Epithelial cell of proximal tubule (primary cell): ENCODE data around the gene ADARB2. TPM values are rescaled to one million over a fixed set of nuclear protein-coding genes. Genes with fewer than 3 reads are reported as not detected.

Experiments used
- DNase-seq: peaks from one replicate; pipeline ENCODE4 v3.0.0-alpha.2; 2011; ENCODE audit warnings: low read depth
- H3K4me3 ChIP-seq: 2 replicates; pipeline ENCODE4 v1.5.1; 2011; ENCODE audit warnings: low read depth, mild to moderate bottlenecking, low read length
- CTCF ChIP-seq: conservative IDR thresholded peaks from 2 replicates; pipeline ENCODE4 v1.5.1; 2012; ENCODE audit warnings: low read depth, mild to moderate bottlenecking, low read length
- total RNA-seq: library from RNA; depleted of rRNA; stranded (reverse); fragments of >200 nt; gene quantifications from 2 replicates; pipeline ENCODE4 v1.2.3, GENCODE V29; 2015

Gene ADARB2
- total RNA-seq, 1 donor from 2014 or later: 0.63 TPM

DNA sequence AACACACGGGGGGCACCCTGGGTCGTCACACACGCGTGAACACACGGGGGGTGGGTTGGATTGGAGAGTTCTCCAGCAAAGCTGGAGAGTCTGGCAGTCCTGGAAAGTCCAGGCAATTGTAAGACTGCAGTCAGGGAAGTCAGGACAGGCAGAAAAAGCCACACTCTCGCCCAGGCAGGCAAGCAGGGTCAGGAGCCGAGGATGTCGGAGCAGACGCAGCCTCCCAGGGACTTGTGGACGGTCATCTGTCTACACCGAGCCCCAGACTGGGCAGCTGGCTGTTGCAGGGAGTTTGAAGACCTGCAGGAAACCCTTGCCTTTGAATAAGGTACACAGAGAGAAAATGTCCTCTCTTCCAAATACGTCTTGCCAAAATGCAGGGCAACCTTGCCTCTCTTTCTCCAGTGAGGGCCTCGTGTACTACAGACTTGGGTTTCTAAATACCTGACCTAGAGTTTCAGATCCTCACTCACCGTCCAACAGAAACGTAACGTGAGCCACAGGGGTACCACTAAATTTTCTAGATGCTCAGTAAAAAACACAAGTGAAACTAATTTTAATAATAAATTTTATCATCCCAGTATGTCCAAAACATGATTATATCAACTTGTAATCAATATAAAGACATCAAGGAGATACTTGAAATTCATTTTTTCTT is 176.7 kb downstream of the ADARB2 start:
- no peak for TF ChIP-seq CTCF
- no peak for DNase-seq
- H3K4me3 ChIP-seq: no peak overlapping the region

- TF ChIP-seq CTCF: no peak
- no peak for DNase-seq
- H3K4me3 ChIP-seq: no peak overlapping the region
Observed at GRCh38 chr10:1559761-1560160, 177.6 kb downstream of the ADARB2 start.

DNA sequence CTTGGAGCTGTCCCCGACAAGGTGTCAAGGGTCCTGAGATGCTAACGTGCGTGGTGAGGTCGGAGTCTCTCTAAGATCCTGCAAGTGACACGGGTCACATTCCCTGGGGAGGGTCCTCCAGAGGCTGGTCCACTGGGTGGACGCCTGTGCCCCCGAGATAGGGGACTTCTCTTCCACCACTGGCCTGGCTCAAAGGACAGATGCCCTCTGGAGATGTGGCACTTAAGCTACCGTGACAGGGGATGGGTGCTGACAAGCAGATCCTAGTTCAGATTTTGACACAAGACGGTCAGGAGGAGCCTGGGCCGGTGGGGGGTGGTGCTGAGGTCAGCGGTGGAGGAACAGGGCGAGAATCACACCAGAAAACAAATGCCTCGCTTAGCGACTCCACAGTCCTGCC is 178.0 kb downstream of the ADARB2 start:
- no peak for TF ChIP-seq CTCF
- DNase-seq: no peak
- H3K4me3 ChIP-seq: no peak overlapping the region

- DNase-seq: no peak
- H3K4me3 ChIP-seq: no peak overlapping the region
- no peak for TF ChIP-seq CTCF
Observed at GRCh38 chr10:1558906-1559305, 178.4 kb downstream of the ADARB2 start.

DNA sequence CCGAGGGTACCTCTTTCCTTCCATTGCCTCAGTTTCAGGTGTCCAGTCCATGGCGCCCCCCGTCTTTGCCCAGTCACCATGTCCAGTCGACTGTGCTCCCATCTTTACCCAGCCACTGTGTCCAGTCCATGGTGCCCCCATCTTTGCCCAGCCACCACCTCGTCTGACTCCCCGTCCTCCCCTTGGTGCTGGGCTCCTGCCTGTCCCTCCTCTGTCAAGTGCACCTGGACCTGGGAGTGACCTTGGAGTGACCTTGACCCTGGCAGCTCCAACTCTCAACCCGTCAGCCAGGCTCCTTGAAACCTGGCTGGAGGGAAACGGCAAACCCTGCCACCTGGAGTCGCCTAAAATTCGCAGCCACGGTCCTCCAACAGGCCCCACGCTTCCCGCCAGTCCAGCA is 180.2 kb downstream of the ADARB2 start:
- DNase-seq: no peak

DNA sequence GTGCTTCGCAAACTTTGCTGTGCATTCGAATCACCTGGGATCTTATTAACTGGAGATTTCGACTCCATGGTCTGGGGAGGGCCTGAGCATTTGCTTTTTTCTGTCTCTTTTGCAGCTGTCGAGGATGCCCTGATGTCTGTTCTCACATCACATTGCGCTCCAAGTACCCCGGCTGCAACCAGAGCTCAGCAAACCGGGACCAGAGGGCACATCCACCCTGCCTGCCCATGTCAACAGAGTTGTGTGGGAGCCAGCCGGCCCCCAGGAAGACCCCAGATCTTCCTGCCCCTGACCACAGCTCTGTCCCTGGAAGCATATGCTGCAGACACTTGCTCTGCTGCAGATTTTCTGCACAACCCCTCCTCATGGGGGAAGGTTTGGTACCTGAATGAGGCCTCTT is 180.8 kb downstream of the ADARB2 start:
- DNase-seq: no peak
- H3K4me3 ChIP-seq: no peak overlapping the region

More for the DNA sequence above, 180.2 kb downstream of the ADARB2 start:
- no peak for TF ChIP-seq CTCF
- H3K4me3 ChIP-seq: no peak overlapping the region

More for the DNA sequence above, 180.8 kb downstream of the ADARB2 start:
- TF ChIP-seq CTCF: no peak
